HEK293T (cell line): ENCODE results near the gene CLK1.

Source experiments
- CTCF ChIA-PET: fragments of 350-600 bp; formaldehyde crosslinking; extraction: SDS; loops from one replicate; lab custom pipeline; 2021; ENCODE audit warnings: antibody characterized with exemption, inconsistent platforms; lab: Yijun Ruan, JAX
- POLR2A ChIA-PET: fragments of 350-600 bp; formaldehyde crosslinking; extraction: SDS; loops from one replicate; lab custom pipeline; 2020; ENCODE audit warnings: antibody characterized with exemption, inconsistent platforms; lab: Yijun Ruan, JAX
- DNase-seq: peaks from one replicate; pipeline ENCODE4 v3.0.0; 2012; ENCODE audit warnings: mixed read lengths; ENCODE audit errors: extremely low spot score
- ARNT ChIP-seq: fragments of 450-650 bp; IDR thresholded peaks from 2 replicates; pipeline ENCODE4 v1.6.1; 2017; ENCODE audit warnings: mild to moderate bottlenecking
- BHLHE40 ChIP-seq: fragments of 450-650 bp; IDR thresholded peaks from 2 replicates; pipeline ENCODE4 v1.6.1; 2016; ENCODE audit warnings: mild to moderate bottlenecking, moderate library complexity, borderline replicate concordance
- CTBP1 ChIP-seq: fragments of 450-650 bp; IDR thresholded peaks from 2 replicates; pipeline ENCODE4 v1.6.1; 2016; ENCODE audit warnings: borderline replicate concordance
- ELF4 ChIP-seq: fragments of 450-650 bp; IDR thresholded peaks from 2 replicates; pipeline ENCODE4 v1.6.1; 2017; ENCODE audit warnings: antibody characterized with exemption
- FOXA1 ChIP-seq: fragments of 450-650 bp; IDR thresholded peaks from 2 replicates; pipeline ENCODE4 v1.6.1; 2016; ENCODE audit warnings: mild to moderate bottlenecking
- FOXK2 ChIP-seq: fragments of 450-650 bp; IDR thresholded peaks from 2 replicates; pipeline ENCODE4 v1.6.1; 2016; ENCODE audit warnings: mild to moderate bottlenecking
- FOXM1 ChIP-seq: fragments of 450-650 bp; IDR thresholded peaks from 2 replicates; pipeline ENCODE4 v1.6.1; 2017; ENCODE audit warnings: mild to moderate bottlenecking, borderline replicate concordance
- HDGF ChIP-seq: fragments of 450-650 bp; IDR thresholded peaks from 2 replicates; pipeline ENCODE4 v1.6.1; 2017; ENCODE audit warnings: antibody characterized with exemption, borderline replicate concordance
- L3MBTL2 ChIP-seq: fragments of 450-650 bp; conservative IDR thresholded peaks from 2 replicates; pipeline ENCODE4 v1.6.1; 2016; ENCODE audit warnings: mild to moderate bottlenecking
- LEF1 ChIP-seq: fragments of 450-650 bp; IDR thresholded peaks from 2 replicates; pipeline ENCODE4 v1.6.1; 2017; ENCODE audit warnings: mild to moderate bottlenecking, borderline replicate concordance
- NFRKB ChIP-seq: fragments of 450-650 bp; IDR thresholded peaks from 2 replicates; pipeline ENCODE4 v1.6.1; 2016; ENCODE audit warnings: mild to moderate bottlenecking, moderate library complexity
- SP1 ChIP-seq: fragments of 450-650 bp; IDR thresholded peaks from 2 replicates; pipeline ENCODE4 v1.6.1; 2017
- SUZ12 ChIP-seq: fragments of 450-650 bp; IDR thresholded peaks from 2 replicates; pipeline ENCODE4 v1.6.1; 2016; ENCODE audit warnings: mild to moderate bottlenecking
- TARDBP ChIP-seq: fragments of 450-650 bp; IDR thresholded peaks from 2 replicates; pipeline ENCODE4 v1.6.1; 2016
- ZNF384 ChIP-seq: fragments of 450-650 bp; IDR thresholded peaks from 2 replicates; pipeline ENCODE4 v1.6.1; 2016
- TF ChIP-seq, protein P1 (sequence below): fragments of 450-650 bp; IDR thresholded peaks from 2 replicates; pipeline ENCODE4 v1.6.1; 2016

CLK1 gene

GRCh38 chr2:200810998-200811332 is 53.5 kb downstream of the CLK1 start:
- ChIA-PET POLR2A (interaction anchor here (0.7 to 1.7 kb wide), 5 partner anchors 63 to 100 kb away, joined by 3 read pairs; partner anchors contain the start of gene NIF3L1), CTCF (no interaction called here)
- no peak for DNase-seq
- no peak for TF ChIP-seq HDGF
- no peak for TF ChIP-seq NFRKB
- TF ChIP-seq SP1: no peak
- TF ChIP-seq TARDBP: no peak
- no peak for TF ChIP-seq ELF4
- no peak for TF ChIP-seq FOXA1
- TF ChIP-seq LEF1: no peak

DNA sequence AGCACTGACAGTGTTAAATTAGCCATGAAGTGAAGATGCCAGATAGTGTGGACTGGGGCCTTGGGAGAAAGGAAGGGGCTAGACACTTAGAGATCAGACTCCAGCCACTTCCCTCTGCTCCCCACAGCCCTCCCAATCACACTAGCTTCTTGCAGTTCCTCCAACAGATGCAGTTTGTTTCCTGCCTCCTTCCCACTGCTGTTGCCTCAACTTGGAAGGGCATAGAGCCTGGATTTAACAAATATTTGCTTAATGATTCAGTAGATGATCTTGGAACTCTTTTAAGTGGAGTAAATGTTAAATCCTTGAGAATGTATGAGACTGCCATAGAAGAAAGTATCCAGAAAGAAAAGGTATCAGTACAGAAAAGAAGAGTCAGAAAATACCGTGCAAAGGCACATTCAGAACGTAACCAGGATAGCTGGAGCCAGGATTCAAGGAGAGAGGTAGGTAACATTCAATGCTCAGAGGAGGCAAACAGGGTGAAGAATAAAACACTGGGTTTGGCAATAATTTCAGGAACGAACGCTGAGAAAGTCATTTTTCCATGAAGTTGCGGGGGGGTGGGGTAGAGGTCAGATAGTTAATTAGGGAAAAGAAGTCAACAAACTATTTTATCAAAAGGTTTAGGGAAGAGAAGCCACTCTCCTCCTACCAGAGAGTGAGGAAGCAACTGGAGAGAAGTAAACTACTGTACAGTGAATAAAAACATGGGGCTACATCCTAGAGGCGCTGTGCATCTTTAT is 54.0 kb downstream of the CLK1 start:
- ChIA-PET POLR2A (interaction anchor here (0.5 to 1.7 kb wide), 5 partner anchors 73 to 260 kb away, joined by 3 to 4 read pairs (median 3); partner anchors contain the start of gene NIF3L1), CTCF (no interaction called here)
- no peak for DNase-seq
- no peak for TF ChIP-seq ZNF384
- TF ChIP-seq SUZ12: no peak
- no peak for TF ChIP-seq L3MBTL2
- TF ChIP-seq SP1: no peak
- TF ChIP-seq BHLHE40: no peak
- no peak for TF ChIP-seq FOXM1
- TF ChIP-seq, protein P1, sequence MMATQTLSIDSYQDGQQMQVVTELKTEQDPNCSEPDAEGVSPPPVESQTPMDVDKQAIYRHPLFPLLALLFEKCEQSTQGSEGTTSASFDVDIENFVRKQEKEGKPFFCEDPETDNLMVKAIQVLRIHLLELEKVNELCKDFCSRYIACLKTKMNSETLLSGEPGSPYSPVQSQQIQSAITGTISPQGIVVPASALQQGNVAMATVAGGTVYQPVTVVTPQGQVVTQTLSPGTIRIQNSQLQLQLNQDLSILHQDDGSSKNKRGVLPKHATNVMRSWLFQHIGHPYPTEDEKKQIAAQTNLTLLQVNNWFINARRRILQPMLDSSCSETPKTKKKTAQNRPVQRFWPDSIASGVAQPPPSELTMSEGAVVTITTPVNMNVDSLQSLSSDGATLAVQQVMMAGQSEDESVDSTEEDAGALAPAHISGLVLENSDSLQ: no peak
- TF ChIP-seq NFRKB: no peak
- TF ChIP-seq HDGF: no peak
- TF ChIP-seq ARNT: no peak
- TF ChIP-seq TARDBP: no peak
- TF ChIP-seq ELF4: no peak
- no peak for TF ChIP-seq CTBP1
- TF ChIP-seq FOXA1: no peak
- TF ChIP-seq LEF1: no peak

DNA sequence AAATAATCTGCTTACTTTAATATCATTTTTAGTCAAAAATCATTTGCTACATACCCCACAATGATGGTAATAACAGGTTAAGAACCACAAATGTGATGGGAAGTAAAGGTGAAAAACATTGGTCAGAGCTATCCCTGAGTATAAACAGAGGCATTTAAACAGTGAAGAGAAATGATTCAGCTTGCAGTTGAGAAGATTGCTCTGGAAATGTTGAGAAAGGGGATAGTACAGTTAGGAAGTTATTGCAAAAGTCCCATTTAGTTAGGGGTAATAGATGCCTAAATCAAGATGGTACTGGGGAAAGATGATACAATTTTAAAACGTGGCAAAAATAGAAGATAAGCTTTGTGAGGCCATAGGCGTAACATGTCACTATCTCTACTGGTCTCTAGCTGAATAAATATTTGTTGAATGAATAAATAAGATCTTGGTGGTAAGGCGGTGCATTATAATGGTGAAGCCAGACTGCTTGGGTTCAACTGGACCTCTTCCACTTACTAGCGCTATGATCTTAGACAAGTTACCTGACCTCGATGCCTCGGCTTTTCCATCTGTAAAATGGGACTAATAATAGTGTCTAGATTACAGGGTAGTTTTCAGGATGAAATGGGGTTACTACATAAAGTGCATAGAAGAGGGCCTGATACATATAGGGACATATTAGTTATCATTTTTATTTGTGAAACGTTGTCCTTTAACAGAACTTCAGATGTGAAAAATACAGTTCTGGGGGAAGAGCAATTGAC is 54.8 kb downstream of the CLK1 start:
- TF ChIP-seq FOXK2: no peak
- TF ChIP-seq NFRKB: no peak
- TF ChIP-seq FOXA1: no peak
- no peak for TF ChIP-seq LEF1
- no peak for TF ChIP-seq HDGF
- no peak for TF ChIP-seq FOXM1
- no peak for TF ChIP-seq SUZ12
- TF ChIP-seq ARNT: no peak
- no peak for TF ChIP-seq CTBP1
- TF ChIP-seq, protein P1: no peak
- no peak for TF ChIP-seq SP1
- TF ChIP-seq TARDBP: no peak
- no peak for TF ChIP-seq BHLHE40
- DNase-seq: no peak
- ChIA-PET POLR2A (interaction anchor here (0.5 to 1.7 kb wide), 2 partner anchors 73 to 261 kb away, joined by 3 to 4 read pairs; no protein-coding TSS in a partner anchor), CTCF (interaction anchor here (0.7 kb wide), 1 partner anchor 25 kb away, joined by 3 read pairs; no protein-coding TSS in a partner anchor)
